Hindlimb muscle (tissue), 1 donor: ENCODE results near the gene TAP2. TPM values are rescaled to one million over a fixed set of nuclear protein-coding genes. Genes with fewer than 3 reads are reported as not detected.
"Not testable (repeated sequence)": the region's sequence is repeated elsewhere in the genome, so short reads cannot be mapped to it uniquely, and the experiment has no call there.

Source experiments
- DNase-seq: peaks from one replicate; pipeline ENCODE4 v3.0.0-alpha.2; 2013
- polyA plus RNA-seq: library from polyadenylated mRNA; unstranded; fragments of 120-200 nt; gene quantifications from one replicate; pipeline ENCODE4 v1.2.1, GENCODE V29; 2013; ENCODE audit not compliant: insufficient read length

The TAP2 gene
- polyA plus RNA-seq, result 8.1 TPM

DNA sequence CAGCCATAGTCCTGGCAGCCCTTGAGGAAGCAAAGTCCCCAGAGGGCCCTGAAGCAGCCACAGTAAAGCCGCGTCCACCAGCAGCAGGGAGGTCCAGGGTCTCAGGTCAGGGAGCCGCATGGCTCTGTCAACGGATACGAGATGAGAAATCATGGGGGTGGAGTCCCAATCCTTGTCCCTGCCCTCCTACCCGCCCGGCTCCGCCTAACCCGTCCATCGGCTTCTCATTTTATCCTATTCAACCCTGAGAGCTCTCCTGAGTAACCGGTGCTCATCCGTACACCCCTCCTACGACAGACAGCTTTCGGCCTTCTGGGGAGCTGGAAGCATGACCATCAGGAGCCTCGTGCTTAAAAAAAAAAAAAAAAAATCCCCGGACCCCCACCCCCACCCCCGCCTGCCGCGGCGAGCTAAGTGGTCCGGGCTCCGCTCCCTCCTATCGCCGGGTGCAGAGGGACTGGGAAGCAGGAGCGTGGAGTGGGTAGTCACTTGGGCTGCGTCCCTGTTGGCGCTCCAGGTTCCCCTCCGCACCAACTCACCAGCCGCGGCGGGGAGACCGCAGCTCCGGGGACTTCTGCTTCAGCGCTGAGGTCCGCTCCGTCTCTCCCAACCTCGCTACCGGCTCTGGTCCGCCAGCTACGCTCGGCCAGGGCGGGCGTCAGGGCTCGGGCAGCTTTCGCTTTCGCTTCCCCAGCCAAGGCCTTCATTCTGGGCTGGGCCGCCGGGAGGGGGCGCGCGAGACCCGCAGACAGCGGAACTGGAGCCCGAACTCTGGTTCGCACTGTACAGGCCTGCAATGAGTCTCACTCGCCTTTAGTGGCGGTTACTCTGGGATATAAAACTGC, at the start of gene TAP2:
Gene TAP2 (minus strand): TSS at position 626 of the 845 bp plus-strand sequence. CDS start 506 bp downstream, at position 120.
- peak; percentile 96 for DNase-seq

DNA sequence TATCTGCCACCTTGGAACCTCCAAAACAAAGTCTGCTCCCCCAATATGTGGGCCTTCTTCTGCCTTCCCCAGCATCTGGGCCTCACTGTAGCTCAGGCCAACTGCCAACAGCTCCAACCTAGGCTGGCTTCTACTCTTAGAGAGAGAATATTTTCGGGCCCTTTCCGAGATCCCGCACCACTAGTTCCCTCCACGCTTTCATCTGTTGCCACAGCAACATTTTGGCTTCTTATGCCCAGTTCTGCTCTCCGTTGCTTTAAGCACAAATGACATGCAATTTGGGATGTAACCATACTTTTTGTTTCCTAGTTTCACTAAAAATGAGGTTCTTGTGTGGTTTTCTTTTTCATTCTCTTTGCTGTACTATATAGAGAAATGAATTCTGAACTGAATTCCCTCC, 49.1 kb upstream of the TAP2 start:
- no peak for DNase-seq

DNA sequence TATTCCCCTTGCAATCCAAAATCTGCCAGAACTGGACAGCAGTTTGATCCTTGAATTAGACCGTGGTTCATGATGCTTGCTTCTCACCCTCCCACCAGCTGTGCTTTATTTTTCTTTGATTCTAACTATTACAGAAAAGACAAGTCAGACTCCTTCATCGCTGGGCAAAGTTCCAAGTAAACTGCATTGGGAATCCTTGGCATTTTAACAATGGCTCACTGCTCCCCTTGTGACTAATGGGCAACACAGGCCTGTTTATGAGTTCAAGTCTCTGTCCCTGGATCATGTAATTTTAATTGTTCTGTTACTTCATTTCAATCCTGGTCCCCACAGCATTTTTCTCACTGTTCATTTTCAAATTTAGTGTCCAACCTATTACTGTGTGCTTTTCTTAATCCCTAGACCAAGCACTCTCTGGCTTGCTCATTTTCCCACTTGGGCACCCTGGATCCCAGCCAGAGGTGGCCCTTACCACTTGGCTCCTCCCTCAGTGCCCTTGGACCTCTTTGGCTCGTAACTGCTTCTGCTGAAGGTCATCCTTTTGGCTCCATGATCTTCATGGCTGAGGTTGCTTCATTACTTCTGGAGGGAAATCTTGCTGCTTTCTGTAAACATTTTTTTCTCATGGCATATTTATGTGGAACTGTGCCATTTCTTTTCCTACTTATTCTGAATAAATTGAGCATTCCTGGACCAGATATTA, 48.3 kb upstream of the TAP2 start:
- no peak for DNase-seq

DNA sequence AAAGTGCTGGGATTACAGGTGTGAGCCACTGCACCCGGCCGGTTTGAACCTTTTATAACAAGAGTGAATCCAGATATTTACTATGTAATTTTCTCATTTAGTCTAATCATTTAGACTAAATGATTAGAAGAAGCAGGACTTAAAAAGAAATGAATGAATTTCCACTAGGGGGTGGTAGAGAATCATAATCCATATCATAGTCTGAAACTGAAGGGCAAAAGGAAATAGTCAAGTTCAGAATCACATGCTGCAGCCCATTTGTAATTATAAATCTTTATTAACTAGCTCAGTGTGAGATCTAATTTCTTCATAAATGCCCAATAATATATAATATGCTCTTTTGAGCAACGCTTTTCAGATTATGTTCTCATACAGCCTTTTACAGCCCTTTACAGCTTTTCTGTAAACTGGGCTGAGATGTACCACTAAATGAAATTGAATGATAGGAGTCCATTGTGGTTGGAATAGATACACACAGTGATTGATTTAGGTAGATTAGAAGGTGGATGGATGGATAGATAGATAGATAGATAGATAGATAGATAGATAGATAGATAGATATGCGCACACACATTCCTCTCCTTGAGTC, 47.3 kb upstream of the TAP2 start:
- DNase-seq, result peak; percentile 61

DNA sequence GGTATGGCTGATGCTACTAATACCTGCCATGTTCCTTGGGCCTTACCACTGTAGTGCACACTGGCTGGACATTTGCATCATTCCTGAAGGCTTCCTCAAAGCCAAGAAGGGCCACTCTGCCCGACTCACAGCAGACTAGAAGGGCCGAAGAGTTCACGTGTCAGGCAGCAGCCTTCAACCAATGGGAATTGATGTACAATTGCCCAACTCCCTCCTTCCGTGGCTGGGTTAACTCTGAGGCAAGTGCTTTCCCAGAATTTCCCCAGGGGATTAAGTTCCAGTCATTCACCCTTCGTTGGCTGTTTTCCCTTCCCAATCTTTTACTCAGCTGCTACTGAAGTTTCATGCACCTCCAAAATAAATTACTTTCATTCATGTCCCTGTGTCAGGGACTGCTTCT, 45.2 kb upstream of the TAP2 start:
- no peak for DNase-seq

DNA sequence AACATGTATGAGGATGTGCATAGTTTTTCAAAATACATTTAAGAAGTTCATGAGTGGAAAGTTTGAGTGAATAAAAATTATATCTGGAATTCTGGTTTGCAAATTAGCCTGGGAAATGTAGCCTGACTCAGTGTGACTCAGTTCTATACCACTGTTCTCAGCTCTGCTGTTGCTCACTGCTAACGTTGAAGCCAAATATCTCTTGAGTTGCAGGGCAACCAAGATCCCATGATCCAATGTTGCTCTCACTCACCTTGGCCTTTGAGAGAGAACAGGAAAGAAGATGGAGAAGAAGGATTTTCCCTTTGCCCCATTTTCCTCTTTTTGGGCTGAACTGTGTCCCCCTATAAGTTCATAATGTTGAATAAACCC, 44.3 kb upstream of the TAP2 start:
- DNase-seq, result no peak

DNA sequence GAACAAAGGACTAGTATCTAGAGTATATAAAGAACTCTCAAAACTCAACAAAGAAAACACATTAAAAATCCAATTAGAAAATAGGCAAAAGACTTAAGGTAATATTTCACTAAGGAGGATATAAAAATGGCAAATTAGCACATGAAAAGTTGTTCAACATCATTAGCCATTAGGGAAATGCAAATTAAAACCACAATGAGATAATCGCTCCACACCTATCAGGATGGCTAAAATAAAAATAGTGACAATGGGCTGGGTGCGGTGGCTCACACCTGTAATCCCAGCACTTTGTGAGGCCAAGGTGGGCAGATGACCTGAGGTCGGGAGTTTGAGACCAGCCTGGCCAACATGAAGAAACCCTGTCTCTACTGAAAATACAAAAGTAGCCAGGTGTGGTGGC, 42.4 kb upstream of the TAP2 start:
- DNase-seq, result not testable (repeated sequence)

DNA sequence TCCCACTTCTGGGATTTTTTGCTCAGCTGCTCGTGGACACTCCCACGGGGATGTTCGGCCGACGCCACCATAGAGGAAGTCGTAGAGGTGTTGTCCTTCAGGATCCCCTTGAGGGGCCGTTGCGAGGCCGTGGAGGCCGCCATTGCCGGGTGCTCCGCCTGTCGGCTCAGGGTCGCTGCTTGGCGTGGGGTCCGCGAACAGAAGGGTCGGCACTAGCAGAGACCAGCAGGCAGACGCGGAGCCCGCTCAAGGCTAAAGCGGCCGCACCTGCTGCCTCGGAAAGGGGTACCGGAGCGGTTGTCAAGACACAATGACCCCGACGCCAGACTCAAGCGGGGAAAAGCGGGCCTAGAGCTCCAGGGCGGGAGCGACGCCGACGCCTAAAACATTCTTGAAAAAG, 41.2 kb upstream of the TAP2 start:
- DNase-seq, result no peak

DNA sequence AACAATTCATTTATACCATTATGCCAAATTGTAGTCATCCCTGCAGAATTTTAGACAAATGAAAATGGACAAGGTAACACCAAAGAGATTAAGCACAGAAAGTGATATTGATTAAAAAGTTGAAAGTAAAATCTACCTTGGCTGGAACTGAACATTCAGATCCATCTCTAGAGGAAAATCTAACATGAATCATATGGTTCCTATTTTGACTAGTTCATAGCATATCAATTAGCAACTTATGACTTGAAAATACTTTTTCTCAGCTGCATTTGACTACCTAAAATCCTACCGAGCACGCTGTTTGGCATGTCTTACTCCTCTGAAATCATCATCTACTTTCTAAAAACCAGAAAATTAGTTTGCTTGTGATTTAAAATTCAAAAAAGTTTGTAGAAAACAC, 38.1 kb upstream of the TAP2 start:
- no peak for DNase-seq

DNA sequence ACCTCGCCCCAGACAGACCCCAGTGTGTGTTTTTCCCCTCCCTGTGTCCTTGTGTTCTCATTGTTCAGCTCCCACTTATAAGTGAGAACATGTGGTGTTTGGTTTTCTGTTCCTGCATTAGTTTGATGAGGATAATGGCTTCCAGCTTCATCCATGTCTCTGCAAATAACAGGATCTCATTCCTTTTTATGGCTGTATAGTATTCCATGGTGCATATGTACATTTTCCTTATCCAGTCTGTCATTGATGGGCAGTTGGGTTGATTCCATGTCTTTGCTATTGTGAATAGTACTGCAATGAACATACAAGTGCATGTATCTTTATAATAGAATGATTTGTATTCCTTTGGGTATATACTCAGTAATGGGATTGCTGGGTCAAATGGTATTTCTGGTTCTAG, 35.4 kb upstream of the TAP2 start:
- DNase-seq, result not testable (repeated sequence)

DNA sequence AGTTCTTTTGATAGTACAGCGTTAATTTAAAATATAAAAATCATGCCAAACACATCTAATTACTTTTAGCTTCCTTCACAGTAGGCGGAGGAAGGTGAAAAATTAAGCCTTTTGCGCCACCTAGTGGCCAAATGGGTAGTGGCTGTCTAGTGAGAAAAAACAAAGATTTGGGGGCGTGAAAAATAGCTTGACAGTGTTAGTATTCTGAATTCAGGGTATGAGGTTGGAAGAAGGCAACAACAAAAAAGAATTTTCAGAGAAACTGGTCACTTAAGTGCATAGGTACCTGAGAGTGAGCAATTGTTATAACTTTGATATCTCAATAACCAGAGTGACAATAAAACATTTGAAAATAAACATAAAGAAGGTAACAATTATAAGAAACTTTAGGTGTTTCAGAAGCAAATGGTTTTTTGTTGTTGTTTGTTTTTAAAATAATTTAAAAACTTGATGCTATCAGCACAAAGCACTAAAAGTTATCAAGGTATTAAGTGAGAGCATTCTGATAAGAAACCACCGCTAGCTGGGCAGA, 29.8 kb upstream of the TAP2 start:
- DNase-seq, result peak; percentile 80

DNA sequence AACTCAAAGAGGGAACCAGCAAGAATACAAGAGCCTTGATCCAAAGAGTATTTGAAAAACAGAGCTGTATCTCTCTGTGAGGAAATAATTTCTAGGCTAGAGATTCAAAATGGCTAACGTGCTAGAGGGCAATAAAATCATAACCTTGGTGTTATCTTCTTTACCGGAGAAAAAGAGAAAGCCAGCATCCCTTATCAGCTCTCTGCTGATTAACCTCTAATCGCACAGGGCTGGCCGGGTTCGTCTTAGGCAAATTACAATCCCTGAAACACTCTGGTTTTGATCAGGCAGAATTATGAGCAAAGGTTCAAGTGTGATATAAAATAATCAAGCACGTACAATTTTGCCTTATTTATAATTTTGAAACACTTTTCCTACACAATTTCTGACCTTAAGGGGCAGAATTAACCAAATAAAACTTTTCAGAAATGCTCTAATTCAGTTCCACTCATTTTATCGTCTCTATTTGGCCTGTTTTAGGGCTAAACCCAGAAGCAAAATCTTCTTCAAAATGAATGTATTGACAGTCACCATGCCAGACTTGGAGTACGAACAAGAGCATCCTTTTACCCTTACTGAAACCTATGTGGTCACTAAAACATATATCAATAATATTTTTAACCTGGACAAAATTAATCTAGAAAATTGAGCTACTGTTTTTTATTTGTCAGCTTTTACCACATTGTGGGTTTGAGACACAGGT, 29.2 kb upstream of the TAP2 start:
- no peak for DNase-seq

DNA sequence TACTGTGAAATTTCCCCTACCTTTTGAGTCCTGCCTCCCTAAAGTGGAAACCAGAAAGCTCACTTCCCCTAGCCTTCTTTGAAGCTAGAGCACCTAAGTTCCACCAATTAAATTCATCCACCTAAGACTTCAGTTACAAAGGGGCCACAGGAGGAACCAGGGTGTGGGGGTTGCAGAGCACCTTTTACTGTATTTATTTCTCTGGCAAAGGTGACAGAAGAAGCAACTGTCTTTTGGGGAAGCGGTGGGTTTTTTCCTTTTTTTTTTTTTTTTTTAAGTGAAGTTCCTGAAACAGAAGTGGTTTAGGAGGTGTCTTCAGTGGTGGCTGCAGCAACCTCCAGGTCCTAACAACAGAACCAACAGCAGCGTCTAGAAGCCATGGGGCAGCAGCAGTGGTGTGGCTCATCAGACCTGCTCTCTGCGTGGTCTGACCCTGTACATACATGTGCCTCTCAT, 28.5 kb upstream of the TAP2 start:
- DNase-seq, result no peak

DNA sequence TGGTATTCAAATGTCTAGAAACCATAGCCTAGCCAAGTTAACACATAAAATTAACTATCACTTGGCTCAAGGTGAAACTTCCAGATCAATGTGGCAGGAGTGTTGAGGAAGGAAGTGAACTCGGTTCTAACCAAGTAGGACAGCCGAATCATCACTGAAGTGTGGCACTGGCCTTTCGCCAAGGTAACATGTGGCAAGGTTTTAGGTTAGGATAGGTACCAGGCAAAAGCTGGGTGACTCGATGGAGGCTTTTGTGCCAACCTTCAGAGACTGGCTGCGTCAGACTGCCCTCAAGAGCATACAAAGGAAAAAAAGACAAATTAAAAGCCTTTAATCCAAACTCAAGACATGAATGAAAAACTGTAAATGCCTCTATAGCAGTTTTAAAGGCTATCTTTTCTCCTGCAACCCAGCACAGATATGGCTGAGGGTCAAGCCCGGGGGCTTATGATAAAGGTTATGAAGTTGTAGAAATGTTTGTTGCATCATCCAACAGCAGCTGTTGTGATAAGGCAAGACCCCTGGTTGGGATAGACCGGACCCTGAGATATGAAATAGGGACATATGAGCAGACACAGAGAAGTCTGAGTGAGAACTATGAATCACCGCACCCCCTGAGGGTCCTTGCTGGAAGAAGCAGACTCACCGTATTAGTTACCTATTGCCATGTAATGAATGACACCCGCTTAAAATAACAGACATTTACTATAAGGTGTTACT, 27.3 kb upstream of the TAP2 start:
- no peak for DNase-seq

DNA sequence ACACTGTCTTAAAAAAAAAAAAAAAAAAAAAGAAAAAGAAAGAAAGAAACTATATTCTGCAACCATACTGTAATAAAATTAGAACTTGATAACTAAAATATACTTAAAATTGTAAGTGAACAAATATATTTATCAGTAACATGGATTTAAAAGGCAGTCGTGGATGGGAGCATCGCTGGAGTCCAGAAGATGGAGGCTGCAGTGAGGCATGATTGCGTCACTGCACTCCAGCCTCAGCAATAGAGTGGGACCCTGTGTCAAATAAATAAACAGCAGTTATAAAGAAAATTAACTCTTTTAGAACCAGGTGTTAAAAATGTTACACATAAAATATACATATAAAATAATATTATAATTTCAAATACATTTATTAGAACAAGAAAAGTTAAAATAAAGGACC, 24.2 kb upstream of the TAP2 start:
- no peak for DNase-seq

DNA sequence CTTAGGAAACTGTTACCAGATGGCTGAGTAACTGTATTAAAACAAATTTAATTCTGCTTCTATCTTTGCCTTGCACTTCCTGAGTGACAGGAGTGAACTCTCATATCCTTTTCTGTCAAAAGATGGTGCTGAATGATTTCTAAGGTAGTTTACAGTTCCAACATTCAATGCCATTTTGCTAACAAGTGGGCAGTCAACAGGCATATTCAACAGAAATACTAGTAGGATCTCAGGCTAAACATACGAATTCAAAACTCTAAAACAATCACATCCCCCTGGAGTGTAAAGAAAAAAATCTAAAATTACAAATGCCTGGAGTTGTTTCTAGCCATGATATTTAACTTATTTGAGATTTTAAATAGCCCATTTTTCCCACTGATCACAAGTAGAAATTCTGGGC, 22.1 kb upstream of the TAP2 start:
- DNase-seq, result no peak

DNA sequence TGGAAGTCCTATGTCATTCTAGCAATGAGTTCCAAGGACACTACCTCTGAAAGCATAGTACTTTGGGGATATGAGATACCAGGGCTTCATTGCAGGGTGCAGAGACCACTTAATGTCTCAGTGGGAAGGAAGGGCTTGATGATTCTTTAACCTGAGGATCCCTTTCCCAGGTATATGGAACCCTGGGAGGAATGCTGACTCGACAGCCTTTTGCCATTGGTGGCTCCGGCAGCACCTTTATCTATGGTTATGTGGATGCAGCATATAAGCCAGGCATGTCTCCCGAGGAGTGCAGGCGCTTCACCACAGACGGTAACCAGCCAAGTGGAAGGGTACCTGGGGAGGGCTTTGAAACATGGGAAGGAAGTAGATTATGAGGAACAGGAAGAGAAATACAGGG, 19.7 kb upstream of the TAP2 start:
- no peak for DNase-seq

DNA sequence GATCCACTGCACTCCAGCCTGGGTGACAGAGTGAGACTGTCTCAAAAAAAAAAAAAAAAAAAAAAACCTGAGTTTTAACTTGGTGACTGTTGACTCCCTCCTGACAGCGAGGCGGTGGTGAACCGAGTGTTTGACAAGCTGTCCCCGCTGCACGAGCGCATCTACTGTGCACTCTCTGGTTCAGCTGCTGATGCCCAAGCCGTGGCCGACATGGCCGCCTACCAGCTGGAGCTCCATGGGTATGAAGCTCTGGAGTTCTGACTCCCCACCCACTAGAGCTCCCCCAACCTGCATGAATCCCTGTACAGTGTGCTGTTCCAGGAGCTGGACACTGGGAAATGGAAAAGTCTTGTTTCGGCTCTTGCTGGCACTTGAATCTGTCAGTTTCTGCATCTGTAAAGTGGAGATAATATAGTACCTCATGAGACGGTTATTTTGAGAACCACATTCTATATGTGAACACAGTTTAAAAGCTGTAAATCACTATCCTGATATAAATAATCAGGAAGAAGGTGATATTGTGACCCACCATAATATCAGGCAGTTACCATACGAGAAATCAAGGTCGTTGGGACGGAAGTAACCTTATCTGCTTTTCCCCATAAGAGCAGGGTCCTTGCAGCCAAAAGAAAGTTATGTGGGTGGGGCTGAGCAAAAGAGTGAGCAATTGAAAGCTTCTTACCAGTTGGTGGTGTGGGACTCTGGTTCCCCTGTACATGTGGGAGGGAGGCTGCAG, 18.8 kb upstream of the TAP2 start:
- DNase-seq, result no peak

DNA sequence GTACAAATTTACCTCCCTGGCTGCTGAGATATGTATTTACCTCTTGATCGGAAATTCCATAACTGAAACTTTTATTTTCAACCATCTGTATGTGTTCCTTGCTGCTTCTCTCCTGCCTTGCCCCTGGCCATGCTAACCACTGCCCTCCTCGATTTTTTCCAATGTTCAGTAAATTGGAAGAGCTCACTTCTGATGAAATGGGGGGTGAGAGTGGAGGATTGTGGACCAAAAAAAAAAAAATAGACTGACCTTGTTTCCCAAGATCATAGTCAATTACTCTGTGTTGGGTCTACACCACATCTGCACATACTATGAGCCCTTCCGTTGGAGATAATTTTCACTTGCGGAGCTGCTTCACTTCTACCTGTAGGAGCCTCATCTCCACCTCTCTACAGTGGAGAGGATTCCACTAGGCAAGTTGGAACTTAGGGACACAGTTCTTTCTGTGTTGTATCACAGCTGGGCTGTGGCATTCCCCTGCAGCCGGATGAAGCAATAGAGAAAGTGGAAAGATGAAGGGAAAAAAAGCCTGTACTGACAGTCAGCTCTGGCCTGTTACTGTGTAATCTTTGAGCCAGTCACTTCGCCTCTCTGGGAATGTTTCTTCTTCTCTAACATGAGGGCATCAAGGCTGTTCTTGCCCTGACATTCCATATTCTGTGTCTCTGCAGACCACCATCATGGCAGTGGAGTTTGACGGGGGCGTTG, 17.1 kb upstream of the TAP2 start:
- DNase-seq, result no peak

DNA sequence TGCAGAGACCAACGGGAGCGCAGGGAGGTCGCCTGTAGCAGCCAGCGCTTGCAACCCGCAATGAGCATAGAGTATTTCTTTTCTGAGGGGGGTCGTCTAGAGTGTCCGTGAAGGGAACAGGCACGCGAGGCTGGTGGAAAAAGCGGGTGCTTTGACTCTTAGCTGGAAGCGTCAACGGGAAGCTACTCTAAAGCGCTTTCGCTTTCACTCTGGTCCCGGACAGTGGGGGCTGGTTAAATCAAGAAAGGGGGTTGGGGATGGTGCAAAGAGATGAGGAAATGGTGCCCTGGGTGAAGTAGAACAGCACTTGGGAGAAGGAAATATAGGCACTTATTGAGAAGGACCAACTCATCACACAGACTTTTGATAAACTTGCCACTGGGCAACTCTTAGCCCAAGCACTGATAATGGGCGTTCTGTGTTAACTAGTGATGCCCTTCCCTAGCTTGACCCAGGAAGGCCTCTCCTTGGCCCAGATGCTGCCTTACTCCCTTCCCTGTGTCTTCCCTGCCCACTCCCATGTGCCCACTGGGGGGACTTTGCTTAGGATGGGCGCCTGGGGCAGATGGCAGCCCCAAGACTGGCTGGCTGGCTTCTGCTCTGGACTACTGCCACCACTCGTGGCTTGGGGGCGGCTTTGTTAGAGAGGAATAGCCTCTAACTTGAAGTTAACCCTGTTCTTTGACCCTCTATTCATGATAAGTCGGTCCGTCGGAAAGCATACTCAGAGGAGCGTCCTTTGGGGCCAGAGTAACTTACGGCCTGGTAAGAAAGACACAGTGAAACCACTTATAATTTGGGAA, 16.0 kb upstream of the TAP2 start:
- DNase-seq, result peak; percentile 54
